Activated CD4-positive, alpha-beta T cell treated with anti-CD3 and anti-CD28 coated beads for 4 hours (primary cell): Measurements from ENCODE around the gene TSHZ1.

ENCODE experiments used
- DNase-seq, 2 donors: peaks; one replicate each; pipeline ENCODE4 v3.0.0-alpha.2; 2020

TSHZ1 gene

GRCh38 chr18:75223687-75224347, 13.2 kb downstream of the TSHZ1 start:
- DNase-seq = no peak

- no peak for DNase-seq
These were observed 15.8 kb downstream of the TSHZ1 start for GRCh38 chr18:75226286-75226955.

GRCh38 chr18:75226956-75227316, 16.3 kb downstream of the TSHZ1 start:
- no peak for DNase-seq

GRCh38 chr18:75227535-75228296, 17.1 kb downstream of the TSHZ1 start:
- no peak for DNase-seq

GRCh38 chr18:75228967-75229366, 18.4 kb downstream of the TSHZ1 start:
- DNase-seq = no peak

- no peak for DNase-seq
These were observed 18.8 kb downstream of the TSHZ1 start for GRCh38 chr18:75229437-75229836.

- no peak for DNase-seq
These were observed 19.8 kb downstream of the TSHZ1 start for GRCh38 chr18:75230163-75231052.

- DNase-seq = no peak
These were observed 20.4 kb downstream of the TSHZ1 start for GRCh38 chr18:75231053-75231406.

GRCh38 chr18:75234901-75235300, 24.3 kb downstream of the TSHZ1 start:
- DNase-seq = no peak

GRCh38 chr18:75235896-75236295, 25.3 kb downstream of the TSHZ1 start:
- DNase-seq = no peak

GRCh38 chr18:75238100-75238499, 27.5 kb downstream of the TSHZ1 start:
- DNase-seq = no peak

- DNase-seq = no peak
These were observed 28.2 kb downstream of the TSHZ1 start for GRCh38 chr18:75238786-75239185.

- no peak for DNase-seq
These were observed 29.8 kb downstream of the TSHZ1 start for GRCh38 chr18:75240433-75240832.

GRCh38 chr18:75241705-75242104, 31.1 kb downstream of the TSHZ1 start:
- no peak for DNase-seq

GRCh38 chr18:75244351-75245313, 34.0 kb downstream of the TSHZ1 start:
- peak in 1 of 2 donors; percentile 33 for DNase-seq

- DNase-seq = peak in 1 of 2 donors; percentile 11
These were observed 36.4 kb downstream of the TSHZ1 start for GRCh38 chr18:75246721-75247610.

GRCh38 chr18:75247611-75248421, 37.2 kb downstream of the TSHZ1 start:
- no peak for DNase-seq

- DNase-seq = no peak
These were observed 38.0 kb downstream of the TSHZ1 start for GRCh38 chr18:75248426-75249174.

- no peak for DNase-seq
These were observed 38.5 kb downstream of the TSHZ1 start for GRCh38 chr18:75249175-75249518.
